HepG2 (cell line): ENCODE data around the gene SIRPB2. TPM values are rescaled to one million over a fixed set of nuclear protein-coding genes. Genes with fewer than 3 reads are reported as not detected.

Experiments
- CENPT ChIP-seq: sonication (generic); formaldehyde crosslinking; IDR thresholded peaks from 2 replicates; pipeline ENCODE4 v1.8.0; 2022; ENCODE audit warnings: low read depth, mild to moderate bottlenecking, moderate library complexity, missing genetic modification reagents
- FOSL1 ChIP-seq: sonication (generic); formaldehyde crosslinking; IDR thresholded peaks from 2 replicates; pipeline ENCODE4 v1.9.0; 2021; ENCODE audit warnings: missing genetic modification reagents, borderline replicate concordance
- HNF1B ChIP-seq: sonication (generic); formaldehyde crosslinking; IDR thresholded peaks from 2 replicates; pipeline ENCODE4 v1.5.1; 2020; ENCODE audit warnings: mild to moderate bottlenecking, moderate library complexity, missing genetic modification reagents
- HOXA5 ChIP-seq: sonication (generic); formaldehyde crosslinking; IDR thresholded peaks from 2 replicates; pipeline ENCODE4 v1.4.0; 2020; ENCODE audit warnings: missing genetic modification reagents
- KDM3A ChIP-seq: IDR thresholded peaks from 2 replicates; pipeline ENCODE4 v1.6.1; 2018; ENCODE audit warnings: low read depth, missing compliant biosample characterization
- KIAA2018 ChIP-seq: sonication (generic); formaldehyde crosslinking; IDR thresholded peaks from 2 replicates; pipeline ENCODE4 v1.5.0; 2020; ENCODE audit warnings: mild to moderate bottlenecking, missing genetic modification reagents, borderline replicate concordance
- MEIS2 ChIP-seq: sonication (generic); formaldehyde crosslinking; IDR thresholded peaks from 2 replicates; pipeline ENCODE4 v1.9.0; 2021; ENCODE audit warnings: mild to moderate bottlenecking, missing genetic modification reagents
- MTA1 ChIP-seq: sonication (generic); formaldehyde crosslinking; IDR thresholded peaks from 2 replicates; pipeline ENCODE4 v1.4.0; 2020; ENCODE audit warnings: missing genetic modification reagents, mild to moderate bottlenecking, borderline replicate concordance
- NCOA5 ChIP-seq: sonication (generic); formaldehyde crosslinking; IDR thresholded peaks from 2 replicates; pipeline ENCODE4 v1.4.0; 2020; ENCODE audit warnings: missing genetic modification reagents
- POGZ ChIP-seq: sonication (generic); formaldehyde crosslinking; IDR thresholded peaks from 2 replicates; pipeline ENCODE4 v1.4.0; 2020; ENCODE audit warnings: mild to moderate bottlenecking, missing genetic modification reagents
- PRPF4 ChIP-seq: fragments of 200-400 bp; formaldehyde crosslinking; IDR thresholded peaks from 2 replicates; pipeline ENCODE4 v1.6.1; 2016; ENCODE audit warnings: low read length, low read depth; ENCODE audit not compliant: poor library complexity, severe bottlenecking
- RCOR2 ChIP-seq: IDR thresholded peaks from 2 replicates; pipeline ENCODE4 v1.6.1; 2016; ENCODE audit warnings: missing biosample characterization, missing genetic modification reagents
- RXRB ChIP-seq: IDR thresholded peaks from 2 replicates; pipeline ENCODE4 v1.6.1; 2016; ENCODE audit warnings: borderline replicate concordance, missing genetic modification reagents, missing compliant biosample characterization
- SAP130 ChIP-seq: IDR thresholded peaks from 2 replicates; pipeline ENCODE4 v1.6.1; 2016; ENCODE audit warnings: low read depth
- SP5 ChIP-seq: IDR thresholded peaks from 2 replicates; pipeline ENCODE4 v1.6.1; 2016; ENCODE audit warnings: low read depth, borderline replicate concordance
- YEATS4 ChIP-seq: sonication (generic); formaldehyde crosslinking; IDR thresholded peaks from 2 replicates; pipeline ENCODE4 v1.4.0; 2020; ENCODE audit warnings: missing genetic modification reagents, borderline replicate concordance
- ZNF234 ChIP-seq: sonication (generic); formaldehyde crosslinking; conservative IDR thresholded peaks from 2 replicates; pipeline ENCODE4 v1.5.1; 2020; ENCODE audit warnings: mild to moderate bottlenecking, missing genetic modification reagents
- polyA plus RNA-seq, 8 experiments: library from polyadenylated mRNA; depleted of rRNA in 3 of 8; stranded (reverse) in 7 of 8; unstranded in 1 of 8; fragments of >200 nt; fragmentation: Illumina TruSeq in 4 of 8; extraction: Trizol in 4 of 8; gene quantifications; 2 replicates each; pipeline versions ENCODE4 v1.2.1 to v1.2.3, GENCODE V29; 2011 to 2016; ENCODE audit warnings: low read depth in 4 of 8, missing spikeins in 1 of 8, mixed read lengths in 1 of 8; ENCODE audit not compliant: insufficient read depth in 1 of 8
- total RNA-seq, 5 experiments: library from RNA; depleted of rRNA; stranded (reverse); fragments of >200 nt; fragmentation: Illumina TruSeq; extraction: Trizol; gene quantifications; 2 replicates each; pipeline ENCODE4 v1.2.3, GENCODE V29; 2016; ENCODE audit warnings: low read depth in 1 of 5
- TF ChIP-seq, protein P1 (sequence below): sonication (generic); formaldehyde crosslinking; IDR thresholded peaks from 2 replicates; pipeline ENCODE4 v1.8.0; 2022; ENCODE audit warnings: mild to moderate bottlenecking, missing genetic modification reagents

SIRPB2 gene
- total and polyA plus RNA-seq, 2 of the 13 experiments (the other 11 are each of a cell fraction or from before 2014, with no cell fraction given): not detected

DNA sequence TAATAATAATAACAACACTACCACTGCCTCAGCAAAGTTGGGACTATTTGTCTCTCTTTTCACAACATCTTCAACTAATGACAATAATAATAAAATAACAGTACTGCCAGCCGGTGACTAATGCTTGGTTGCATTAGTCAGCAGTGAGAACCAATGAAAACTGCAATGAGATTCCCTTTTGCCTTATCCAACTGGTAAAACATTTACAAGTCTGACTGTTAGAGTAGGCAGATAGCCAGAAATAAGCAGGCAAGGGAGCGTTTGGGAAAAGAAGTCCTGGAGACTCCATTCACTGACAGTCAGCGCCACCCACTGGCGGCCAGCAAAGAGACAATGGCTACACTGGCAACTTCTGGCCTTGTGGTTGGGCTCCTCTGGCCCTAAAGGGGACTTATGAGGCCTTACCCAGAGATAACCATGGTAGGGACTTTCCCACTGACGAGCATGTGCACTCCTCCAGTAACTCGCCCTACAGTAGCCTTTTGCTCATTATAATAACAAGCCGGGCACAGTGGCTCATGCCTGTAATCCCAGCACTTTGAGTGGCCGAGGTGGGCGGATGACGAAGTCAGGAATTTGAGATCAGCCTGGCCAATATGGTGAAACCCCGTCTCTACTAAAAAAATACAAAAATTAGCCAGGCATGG is 21.2 kb downstream of the SIRPB2 start (continued):
- 0 out of 2 replicates have a peak, but pooled peaks have one; percentile 71 for TF ChIP-seq FOSL1 (CRISPR knock-in tag)
- TF ChIP-seq HNF1B: peak; percentile 99
- TF ChIP-seq KDM3A (CRISPR knock-in tag): peak; percentile 79; the same call in 1 of the 2 replicates
- no peak for TF ChIP-seq PRPF4
- 0 out of 2 replicates have a peak, but pooled peaks have one; percentile 18 for TF ChIP-seq MEIS2
- TF ChIP-seq MTA1: no peak
- peak; percentile 90 for TF ChIP-seq HOXA5 (CRISPR knock-in tag)
- TF ChIP-seq ZNF234 (CRISPR knock-in tag): no peak
- peak; percentile 37; the same call in 1 of the 2 replicates for TF ChIP-seq SP5 (CRISPR knock-in tag)
- peak; percentile 58; the same call in 1 of the 2 replicates for TF ChIP-seq YEATS4 (CRISPR knock-in tag)
- TF ChIP-seq RXRB (CRISPR knock-in tag): peak; percentile 82; the same call in 1 of the 2 replicates
- no peak for TF ChIP-seq KIAA2018 (CRISPR knock-in tag)
- TF ChIP-seq RCOR2 (CRISPR knock-in tag): no peak
- TF ChIP-seq CENPT (CRISPR knock-in tag): no peak
- TF ChIP-seq NCOA5 (CRISPR knock-in tag): no peak
- TF ChIP-seq POGZ (CRISPR knock-in tag): peak; percentile 60
- peak; percentile 94 for TF ChIP-seq SAP130 (CRISPR knock-in tag)
- TF ChIP-seq, protein P1, sequence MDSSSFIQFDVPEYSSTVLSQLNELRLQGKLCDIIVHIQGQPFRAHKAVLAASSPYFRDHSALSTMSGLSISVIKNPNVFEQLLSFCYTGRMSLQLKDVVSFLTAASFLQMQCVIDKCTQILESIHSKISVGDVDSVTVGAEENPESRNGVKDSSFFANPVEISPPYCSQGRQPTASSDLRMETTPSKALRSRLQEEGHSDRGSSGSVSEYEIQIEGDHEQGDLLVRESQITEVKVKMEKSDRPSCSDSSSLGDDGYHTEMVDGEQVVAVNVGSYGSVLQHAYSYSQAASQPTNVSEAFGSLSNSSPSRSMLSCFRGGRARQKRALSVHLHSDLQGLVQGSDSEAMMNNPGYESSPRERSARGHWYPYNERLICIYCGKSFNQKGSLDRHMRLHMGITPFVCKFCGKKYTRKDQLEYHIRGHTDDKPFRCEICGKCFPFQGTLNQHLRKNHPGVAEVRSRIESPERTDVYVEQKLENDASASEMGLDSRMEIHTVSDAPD (CRISPR knock-in tag): 0 out of 2 replicates have a peak, but pooled peaks have one; percentile 70
